HG03442 (cell line): ENCODE results near the gene TNFAIP8.

ENCODE experiments used
- ATAC-seq: cut with Tn5 transposase; IDR thresholded peaks from one replicate; pipeline ENCODE4 v1.9.1; 2021; ENCODE audit warnings: mild to moderate bottlenecking, moderate library complexity; ENCODE audit not compliant: unreplicated experiment

The TNFAIP8 gene

DNA sequence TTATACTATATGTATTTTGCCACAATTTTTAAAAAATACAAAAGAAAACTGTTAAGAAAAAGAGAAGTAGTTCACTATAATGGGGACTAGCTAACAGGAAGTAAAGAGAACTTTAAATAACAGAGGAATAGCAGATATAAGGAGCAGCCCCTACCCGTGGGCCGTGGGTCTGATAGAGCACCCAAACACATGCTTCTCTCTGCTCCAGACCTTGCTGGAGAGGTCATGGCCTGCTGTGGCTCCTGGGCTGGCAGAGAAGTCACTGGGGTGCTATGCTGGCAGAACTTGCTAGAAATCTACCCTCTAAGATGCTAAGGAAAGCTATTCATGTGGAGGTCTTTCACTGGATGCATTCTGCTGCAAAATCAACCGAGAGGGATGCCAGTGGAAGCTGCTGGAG, 10.0 kb upstream of the TNFAIP8 start:
- no peak for ATAC-seq

DNA sequence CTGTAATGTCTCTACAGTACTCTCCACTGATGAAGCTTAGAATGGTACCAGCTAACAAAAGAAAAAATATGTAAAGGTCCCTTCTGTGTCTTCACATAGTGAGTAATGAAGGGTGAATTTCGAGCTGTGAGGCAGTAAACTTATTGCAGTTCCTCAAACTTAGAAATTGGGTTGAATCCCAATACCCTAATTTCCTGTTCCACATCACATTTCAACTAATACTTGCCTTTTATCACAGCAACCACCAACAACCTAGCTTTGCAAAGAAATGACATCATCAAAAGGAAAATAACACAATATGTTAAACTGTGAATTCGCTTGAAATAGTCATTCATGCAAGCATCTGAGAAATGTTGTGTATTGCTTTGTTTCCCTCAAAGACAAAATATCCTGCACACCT, 9.4 kb upstream of the TNFAIP8 start:
- ATAC-seq = no peak

DNA sequence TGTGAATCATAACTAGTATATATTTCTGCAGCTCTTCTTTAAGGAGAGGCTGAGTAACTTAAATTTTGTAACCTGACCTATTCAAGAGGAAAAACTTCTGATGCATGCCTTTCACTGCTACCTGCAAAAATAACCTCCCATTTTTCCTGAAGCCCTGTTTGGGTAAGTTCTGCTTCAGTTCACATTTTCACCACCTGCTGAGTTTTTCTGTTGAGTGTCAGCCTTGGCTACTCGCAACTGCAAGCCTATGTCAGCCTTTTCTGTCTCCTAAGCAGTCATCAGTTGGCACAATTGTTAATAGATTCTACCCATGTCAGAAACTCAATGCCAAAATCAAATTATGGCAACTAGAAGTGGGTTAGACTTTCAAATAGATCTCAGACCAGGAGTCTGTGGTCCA, 8.2 kb upstream of the TNFAIP8 start:
- ATAC-seq = no peak

DNA sequence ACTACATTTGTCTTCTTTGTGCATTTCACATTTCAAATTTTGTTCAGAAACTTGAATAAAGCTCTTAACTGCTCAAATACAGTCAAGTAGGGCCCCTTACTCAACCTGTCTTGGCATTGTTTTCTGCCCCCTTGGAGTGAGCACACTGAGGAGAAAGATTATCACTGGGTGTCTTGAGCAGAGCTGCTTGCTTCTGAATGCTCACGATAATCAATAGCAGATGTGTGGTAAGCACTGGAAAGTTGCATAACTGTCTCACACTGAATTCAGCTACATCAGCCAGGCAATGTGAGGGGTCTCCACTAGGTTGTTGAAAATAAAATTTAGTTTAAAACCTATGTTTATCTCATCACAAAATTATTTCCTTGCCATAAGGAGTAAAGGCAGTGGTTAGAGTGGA, 7.8 kb upstream of the TNFAIP8 start:
- no peak for ATAC-seq

DNA sequence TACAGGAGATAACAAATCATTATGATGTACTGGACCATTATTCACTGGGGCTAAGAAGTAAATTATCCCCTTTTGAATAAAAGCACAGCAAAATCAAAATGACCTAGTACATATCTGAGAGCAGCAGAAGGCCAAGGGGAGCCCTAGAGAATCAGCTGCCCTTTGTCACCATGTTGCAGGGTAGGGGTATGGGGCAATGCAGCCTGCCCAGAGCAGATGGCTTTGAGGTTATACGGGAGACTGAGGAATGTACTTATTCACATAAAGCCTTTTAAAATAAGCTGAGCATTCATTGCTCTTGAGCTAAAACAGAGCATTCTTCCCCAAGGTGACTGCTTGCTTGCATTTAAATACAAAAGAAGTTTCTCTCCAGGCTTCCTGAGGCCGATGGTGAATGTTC, 2.6 kb upstream of the TNFAIP8 start:
- no peak for ATAC-seq

DNA sequence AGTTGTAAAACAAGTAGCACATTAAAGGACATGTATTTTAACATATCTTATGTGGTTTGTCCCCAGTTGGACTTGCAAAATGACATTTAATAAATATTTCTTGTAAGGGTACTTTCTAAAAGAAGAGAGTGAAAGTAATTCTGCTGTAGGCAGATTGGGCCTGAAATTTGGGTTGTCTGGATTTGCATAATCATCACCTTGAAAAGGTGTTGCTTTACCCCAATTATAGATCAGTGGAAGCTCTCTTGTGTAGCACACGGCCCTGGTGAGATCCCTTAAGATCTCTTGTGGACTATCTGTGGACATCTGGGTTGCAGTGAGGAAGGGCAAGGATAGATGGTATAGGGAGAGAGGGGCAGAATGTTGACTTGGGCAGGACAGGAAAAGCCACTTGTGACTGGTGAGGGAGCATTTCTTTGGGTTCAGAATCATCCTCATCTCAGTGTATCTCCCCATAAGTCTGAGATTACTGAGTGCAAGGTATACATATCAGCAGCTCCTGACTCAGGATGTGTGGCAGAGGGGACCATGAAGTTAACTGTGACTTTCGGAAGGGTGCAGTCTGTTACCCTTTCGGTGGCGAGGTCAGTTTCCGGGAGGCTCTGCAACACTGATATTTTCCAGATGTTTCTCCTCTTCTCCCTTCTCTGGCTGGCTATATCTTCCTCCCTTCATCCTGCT, 2.0 kb upstream of the TNFAIP8 start:
- peak; percentile 65 for ATAC-seq

DNA sequence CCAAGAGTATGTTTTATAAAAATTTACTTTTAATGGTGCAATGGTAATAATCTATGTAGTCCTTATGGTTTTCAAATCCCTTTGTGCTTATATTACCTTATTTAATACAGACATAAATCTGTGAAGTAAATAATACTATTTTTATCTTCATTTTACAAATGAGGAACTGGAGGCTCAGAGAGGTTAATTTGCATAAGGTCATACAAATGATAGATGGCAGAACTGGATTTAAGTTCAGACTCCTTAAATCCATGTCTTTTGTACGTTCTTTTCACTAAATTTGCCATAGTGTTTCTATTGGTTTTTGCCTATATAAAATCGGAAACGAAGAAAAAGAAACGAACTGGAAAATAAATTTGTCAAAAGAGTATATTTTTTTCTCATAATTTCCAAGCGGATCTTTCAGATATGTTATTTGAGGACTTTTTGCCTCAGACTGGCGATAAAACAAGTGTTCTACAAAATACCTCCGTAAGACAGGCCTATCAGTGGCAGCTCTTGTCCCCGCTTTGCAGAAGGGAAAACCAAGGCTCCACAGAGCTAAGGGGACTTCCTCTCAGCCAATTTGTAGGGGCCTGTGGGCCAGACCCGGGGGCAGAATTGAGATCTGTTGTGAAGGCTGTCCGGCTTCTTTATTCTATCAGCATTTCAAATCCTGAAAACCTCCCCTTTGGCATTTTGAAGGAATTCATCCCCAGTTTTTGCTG, 1.1 kb upstream of the TNFAIP8 start:
- ATAC-seq = no peak

DNA sequence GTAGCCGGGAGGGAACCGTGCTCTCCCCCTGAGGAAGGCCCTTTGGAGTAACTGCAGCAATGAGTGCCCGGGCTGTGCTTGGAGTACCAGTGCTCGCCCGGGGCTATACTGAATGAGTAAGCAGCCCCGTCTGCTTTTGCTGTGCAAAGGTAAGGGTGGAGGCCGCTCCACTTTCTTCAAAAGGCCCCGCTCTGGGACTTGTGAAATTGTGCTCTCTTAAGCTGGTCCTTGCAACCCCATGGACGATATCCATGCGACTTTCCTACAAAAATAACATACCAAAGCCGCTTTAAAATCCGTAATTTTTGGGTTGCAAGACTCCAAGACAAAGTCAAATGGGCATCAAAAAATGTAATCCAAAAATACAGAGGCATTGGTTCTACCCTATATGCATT, 578 bp upstream of the TNFAIP8 start:
- peak; percentile 25 for ATAC-seq

DNA sequence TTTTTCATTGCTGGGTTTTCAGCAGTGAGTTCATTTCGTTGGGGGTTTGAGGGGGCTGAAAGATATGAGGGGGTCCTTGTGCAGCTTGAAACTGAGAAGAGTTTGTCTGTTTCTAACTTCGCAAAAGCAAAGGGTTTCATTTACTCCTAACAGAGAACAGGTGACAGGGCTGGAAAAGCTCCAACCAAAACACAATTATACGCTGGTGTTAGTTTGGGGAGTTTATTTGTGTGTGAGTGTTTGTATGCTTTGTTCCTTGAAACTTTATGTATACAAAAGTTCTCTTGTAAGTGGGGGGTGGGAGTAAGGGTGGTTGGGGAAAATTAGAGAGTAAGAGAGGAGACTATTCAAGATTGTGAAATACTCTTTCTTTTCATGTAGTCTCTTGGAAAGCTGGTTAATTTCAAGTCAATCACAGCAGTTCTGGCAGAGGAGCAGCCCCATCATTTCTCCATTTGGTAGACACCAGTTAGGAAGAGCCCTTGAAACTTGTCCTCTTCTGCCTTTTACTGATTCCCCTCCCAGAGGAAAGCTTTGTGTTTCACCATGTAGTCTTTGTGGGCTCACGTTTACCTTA, 881 bp downstream of the TNFAIP8 start:
- no peak for ATAC-seq

DNA sequence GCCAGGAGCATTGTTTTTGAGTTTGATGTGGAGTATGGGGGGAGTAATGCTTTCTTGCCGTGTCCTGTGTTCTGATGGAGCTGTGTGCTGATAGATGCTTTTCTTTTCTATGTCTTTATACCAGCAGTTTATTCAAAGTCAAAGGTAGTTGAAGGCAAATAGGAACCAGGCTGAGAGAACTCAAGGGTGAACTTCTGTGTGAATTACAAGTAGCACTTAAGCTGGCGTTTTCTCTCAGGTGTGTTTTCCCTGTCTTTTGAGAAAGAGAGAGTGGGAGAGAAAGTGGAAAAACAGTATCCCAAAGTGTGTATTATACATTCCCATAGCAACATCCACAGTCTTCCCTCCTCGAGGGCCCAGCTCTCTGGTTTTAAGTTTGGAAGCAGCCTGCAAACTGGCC, 1.5 kb downstream of the TNFAIP8 start:
- no peak for ATAC-seq

DNA sequence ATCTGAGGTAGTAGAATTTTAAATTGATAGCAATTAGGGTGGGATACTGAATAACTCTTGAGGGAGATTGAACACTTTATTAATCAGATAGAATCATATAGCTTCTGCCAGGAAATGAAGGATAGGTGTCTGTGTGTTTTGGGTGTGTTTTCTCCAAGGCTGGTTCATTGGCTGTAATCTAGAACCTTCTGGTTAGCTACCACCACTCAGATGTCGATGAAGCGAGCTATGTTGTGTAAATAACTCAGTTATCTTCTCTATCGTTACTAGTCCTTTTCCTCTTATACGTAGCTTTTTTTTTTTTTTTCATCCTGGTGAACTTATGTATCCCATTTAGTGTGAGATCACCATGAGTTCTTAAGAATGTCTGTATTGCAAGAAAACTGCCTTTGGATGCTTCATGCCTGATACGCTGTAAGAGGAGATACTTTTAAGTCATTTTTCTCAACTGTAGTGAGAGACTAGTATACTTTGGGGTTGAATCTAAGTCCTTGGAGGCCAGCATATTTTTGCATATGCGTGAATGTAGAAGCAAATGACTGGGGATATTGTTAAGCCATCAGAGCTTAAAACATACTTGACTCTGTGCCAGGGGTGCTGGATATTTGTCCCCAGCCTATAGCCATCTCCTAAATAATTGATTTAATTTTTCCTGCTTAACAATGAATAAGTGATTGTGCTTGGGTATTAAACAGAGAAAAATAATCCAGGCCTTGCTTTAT, 2.1 kb downstream of the TNFAIP8 start:
- no peak for ATAC-seq

DNA sequence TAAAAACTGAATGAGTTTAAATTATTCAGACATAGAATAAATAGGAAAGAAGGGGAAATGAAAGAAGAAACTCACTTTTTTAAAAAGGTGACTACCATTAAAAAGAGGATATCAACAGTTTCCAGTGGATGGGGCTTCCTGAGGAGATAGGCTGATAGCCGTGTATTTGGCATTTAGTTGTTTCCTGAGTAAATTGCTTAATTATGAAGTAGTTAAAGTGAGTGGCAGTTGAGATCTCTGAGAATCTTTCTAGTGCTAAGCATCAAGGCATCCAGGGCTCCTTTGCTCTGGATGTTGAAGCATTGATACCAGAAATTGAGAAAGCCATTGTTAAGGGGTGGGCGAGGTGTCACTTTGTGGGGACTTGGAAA, 2.7 kb downstream of the TNFAIP8 start:
- ATAC-seq = no peak

DNA sequence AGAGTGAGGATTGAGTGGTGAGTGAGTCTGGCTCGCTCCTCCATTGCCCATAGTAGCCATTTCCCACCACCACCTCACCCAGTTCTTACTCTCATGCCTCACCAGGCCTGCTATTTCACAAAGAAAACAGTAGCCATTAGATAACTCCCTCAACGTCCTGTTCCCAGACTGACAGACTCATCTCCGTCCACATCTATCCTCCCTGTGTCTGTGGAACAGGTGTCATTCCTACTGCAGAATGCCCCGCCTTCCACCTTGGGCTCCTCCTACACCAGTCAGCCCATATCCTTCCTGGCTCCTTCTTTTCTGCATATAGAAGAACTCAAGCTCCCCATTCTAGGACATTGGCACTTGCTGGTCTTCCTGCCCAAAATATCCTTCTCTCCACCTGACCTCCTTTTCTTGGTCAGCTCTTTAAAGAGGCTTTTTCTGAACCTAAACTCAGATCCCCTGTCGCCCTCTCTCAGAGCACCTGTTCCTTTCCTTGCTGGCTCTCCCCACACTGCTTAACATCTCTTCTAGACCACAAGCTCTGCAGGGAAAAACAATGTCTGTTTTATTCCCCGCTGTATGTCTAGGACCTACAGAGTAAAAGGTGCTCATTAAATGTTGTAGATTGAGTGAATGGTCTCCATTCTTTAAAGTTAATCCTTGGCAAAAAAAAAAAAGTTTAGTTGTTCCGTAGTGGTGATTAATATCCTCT, 3.2 kb downstream of the TNFAIP8 start:
- no peak for ATAC-seq

DNA sequence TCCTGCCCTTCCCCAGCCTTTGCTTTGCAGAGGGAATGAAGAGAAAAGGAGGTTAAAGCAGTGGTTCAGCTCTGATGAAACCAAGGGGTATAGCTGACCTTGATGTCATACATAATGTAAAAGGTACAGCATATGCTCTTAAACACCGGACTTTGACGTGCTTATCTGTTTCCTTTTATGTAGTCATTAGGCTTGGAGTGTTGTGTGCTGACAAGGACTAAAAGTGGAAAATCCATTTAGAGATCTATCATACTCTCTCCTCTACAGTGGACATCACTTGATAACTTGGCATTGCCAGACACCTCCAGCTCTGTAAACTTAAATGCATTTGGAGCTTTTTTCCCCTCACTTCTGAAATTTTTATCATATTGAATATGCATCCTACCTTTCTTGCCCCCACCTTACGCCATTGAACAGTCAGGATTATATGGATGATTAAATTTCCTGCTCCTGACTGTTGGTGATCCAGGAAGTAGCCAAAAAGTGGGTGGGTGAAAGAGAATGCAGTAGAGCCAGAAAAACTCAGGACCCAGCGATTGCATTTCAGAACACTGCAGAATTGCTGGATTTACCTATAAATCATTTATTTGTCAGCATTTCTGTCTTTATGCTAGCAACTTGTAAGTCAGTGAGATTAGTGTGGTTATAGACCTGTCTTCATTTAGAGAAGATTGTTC, 4.1 kb downstream of the TNFAIP8 start:
- ATAC-seq = no peak

DNA sequence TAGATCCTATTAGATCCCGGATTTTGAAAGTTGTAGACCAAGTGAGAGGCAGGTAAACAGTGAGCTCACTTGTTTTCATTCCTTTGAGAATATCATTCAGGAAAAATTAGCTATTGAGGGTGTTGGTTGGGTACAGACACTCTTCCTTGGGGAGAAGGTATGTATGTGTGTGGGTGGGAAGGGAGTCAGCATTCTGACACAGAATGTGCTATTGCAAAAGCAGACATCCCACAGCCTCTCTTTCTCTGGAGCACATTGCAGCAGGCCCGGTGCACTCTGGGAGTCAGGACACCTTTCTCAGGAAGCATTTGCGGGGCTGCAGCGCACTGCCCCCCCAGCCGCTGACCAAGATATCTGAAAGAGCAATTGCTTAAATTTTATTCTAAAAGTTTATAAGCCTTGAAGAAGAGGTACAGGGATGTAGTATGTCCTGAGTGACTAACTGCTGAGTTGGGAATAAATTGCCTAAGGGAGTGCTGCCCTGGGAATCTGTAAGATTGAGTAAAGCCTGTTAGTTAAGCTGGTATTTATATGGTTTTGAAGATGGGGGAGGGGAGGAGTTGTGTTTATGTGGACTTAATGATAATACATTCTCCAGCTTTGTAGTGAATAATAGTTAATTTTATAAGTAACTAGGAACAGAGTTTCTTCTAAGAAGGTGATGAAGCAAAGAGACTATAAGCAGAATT, 5.2 kb downstream of the TNFAIP8 start:
- no peak for ATAC-seq

DNA sequence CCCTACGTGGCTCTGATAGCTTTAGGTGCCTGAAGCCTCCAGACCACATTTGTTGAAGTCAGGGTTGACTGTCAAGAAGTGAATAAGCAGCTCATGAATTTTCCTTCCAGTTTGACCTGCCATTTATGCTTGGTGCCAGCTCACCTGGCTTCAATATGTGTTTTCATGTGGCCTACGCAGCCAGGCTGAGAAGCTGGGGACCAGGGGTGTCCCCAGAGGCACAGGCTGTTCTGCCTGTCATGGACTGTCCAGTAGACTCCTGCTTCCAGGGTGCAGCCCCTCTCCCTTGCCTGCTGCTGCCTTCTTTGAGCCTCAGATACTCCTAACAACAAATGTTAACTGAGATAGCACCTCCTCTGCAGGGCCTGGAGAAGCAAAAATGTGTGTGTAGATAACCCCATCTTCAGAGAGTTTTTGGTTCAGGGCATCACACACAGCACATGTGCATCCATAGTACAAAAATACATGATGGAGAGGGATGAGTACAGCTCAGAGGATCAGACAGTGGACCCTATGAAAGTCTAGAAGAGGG, 5.8 kb downstream of the TNFAIP8 start:
- no peak for ATAC-seq

DNA sequence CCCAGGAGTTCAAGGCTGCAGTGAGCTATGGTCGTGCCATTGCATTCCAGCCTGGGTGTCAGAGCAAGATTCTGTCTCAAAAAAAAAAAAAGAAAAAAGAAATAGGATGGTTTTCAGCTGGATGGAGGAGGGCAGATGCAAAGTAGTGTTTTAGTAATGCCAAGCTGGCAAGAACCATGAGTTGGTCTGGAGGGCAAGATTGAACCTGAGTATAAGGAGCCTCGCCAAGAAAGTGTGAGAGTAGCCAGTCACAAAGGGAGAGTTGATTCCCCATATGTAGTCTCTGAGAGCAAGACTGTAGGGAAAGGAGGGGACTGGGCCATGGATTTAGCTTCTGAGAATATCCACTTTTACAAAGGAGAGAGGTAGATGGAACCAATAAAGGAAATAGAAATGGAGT, 6.9 kb downstream of the TNFAIP8 start:
- ATAC-seq = no peak

DNA sequence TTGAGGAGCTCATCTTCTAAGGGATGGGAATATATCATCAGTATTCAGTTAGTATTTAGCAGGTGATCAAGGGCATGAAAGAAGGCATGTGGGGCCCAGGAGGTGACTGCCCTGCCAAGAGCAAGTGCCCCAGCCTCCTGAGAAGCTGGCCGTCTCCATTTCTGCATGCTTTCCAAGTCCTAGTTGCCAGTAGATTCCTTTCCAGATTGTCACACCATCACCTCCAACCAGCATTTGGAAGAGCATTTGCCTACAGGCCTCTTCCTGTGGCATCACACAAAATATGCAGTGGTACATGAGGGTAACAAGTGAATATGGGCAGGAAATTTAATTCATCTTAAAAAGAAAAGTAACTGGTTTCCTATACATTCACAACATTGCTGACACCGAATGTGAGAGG, 7.5 kb downstream of the TNFAIP8 start:
- no peak for ATAC-seq

DNA sequence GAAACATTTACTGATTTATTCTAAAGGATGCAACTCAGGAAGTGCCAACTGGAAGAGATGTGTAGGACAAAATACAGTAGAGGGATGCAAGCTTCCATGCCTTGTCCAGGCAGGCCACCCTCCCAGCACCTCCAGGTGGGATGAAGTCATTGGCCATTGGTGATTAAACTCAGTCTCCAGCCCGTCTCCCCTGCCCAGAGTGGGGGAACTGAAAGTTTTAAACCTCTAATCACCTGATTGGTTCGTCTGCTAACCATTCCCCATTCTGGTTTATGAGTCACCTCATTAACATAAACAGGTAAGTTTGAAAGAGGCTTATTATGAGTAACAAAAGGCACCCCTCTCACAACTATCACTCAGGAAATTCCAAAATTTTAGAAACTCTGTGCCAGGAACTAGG, 8.1 kb downstream of the TNFAIP8 start:
- peak; percentile 31 for ATAC-seq
